HL-60/S4 (cell line): ENCODE measurements around the gene PHF19.

ENCODE experiments used
- in situ Hi-C: fragments of 300-500 bp; cut with MboI; formaldehyde crosslinking; loops from 2 replicates; pipeline ENCODE4 v1.14.3; 2022; ENCODE audit warnings: low sequenced_read_pairs

Gene PHF19

DNA sequence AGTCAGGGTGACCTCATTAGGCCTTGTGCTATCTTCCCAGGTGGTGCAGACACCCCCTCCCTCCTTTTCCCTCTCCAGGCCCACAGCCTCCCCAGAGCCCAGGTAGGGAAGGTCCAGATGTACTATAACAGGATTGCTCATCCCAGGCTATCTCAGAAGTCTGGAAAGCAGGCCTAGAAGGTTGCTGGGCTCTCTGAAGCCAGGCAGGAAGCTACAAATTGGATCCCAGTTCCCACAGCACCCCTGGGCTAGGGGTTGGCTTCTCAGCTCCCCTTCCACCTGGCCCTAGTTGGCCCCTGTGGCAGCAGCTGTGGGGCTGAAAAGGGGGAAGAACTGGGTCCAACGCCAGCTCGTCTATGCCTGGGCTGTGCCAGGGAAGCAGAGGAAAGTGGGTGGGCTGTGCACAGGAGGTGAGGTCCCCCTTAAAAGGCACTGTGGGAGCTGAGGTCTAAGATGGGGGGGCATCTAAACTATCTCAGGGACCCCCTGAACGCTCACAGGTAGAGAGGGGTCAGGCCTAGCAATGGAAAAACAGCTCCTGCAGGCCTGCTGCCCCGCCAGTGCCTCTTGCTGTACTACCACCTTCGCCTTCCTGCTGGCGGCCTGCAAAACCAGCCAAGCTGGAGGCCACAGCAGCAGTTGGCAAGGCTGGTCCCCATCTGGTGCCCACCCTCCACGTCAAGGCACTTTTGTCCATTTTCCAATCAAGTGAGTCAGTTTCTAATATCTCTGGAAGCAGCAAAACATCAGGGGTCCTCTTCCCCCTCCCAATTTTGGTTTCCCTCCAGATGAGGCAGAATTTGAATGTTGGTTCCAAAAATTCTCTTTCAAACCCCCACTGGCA, 20.9 kb downstream of the PHF19 start:
- in situ Hi-C loops = no loop called here

DNA sequence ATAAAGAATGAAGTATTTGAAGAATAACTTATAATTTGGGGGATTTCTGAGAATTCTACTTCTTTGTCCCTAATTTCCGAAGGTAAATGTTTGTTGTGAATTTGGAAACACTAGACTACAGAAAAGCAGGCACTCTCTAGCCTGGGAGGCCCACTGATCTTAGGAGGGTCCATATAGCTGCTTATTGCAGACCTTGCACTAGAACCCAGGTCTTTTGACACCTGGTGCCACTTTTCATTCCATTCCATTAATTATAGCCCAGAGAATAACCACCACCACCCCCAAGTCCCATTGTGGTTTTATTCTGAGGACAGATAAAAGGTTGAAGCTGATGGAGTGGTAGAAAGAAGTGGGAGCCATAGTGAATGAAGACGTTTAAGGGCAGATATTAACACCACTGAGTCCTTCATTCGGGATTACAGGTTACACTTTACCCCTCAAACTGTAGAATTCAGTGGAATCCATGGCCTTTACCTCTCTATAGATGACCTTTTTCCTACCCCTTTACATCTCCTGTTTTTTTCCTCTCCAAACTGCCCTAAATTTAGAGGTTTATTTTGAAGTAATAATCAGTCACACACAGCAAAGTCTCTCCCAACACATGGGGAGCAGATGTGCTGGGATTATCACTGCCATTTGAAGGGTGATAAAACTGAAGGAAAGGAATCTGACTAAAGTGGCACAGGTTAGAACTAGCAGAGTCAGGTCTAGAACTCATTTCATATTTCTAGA, 22.2 kb downstream of the PHF19 start:
- in situ Hi-C loops = no loop called here

DNA sequence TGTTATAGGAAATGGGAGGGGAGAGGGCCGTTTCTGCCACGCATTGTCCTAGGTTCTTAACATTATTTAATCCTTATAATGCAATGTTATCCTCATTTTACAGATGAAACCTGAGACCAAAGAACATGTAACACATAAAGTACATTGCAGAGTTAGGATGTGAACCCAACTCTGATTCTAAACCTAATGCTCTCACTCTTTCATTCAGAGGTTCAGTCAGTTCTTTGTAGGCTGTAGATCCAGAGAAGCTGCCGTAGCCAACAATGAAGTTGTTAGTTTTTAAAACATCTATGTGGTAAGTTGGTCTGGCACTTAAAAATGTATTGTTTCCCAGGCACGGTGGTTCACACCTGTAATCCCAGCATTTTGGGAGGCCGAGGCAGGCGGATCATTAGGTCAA, 23.8 kb downstream of the PHF19 start:
- in situ Hi-C loops = no loop called here

DNA sequence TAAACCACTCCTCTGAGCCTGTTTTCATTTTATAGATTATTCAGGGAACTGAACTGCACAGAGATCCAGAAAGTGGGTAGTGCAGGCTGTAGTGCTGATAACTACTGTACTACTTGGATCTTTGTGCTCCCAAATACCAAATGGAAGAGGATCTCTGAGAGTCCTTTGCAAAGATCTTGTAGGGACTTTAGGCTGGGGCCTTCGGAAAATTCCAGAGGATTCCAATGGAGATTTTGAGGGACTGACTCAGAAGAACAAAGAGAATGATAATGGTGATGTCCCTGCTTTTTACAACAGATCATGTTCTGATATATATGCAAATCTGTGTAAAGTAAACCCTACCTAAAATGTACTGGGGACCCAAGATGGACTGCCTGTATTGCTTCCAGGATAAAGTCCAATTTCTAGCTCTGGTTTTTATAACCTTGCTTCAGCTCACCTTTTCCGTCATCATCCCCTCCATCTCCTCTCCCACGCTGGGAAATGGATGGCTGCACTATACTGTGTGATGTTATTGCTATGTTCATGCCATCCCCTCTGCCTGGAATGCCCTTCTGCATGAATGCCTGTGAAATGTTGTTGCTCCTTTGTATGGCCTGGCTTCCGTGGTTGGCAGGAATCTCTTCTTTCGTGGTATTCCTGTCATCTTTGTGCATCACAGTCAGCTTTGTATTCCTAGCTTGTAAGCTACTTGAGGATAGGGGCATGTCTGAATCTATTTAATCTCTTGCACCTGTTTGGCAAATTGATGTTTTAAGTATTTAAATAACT, 24.6 kb downstream of the PHF19 start:
- in situ Hi-C loops = no loop called here

DNA sequence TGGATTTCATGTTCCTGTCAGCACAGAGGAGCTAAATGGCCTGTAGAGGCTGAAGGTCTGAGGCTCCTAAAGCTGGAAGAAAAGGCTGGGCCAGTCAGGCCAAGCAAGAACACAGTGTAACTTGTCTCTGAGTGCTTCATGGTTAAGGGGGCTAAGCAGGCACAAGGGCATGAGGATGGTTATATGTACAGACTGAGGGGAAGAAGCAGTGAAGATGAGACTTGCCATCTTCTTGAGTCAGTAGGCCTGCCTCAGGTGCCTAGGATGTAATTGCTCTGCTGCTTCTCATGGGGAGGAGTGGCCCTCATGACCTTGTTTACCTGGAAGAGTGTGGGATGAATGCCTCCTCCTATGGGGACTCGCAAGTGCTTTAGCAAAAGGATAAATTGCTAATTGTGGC, 25.5 kb downstream of the PHF19 start:
- in situ Hi-C loops = no loop called here

DNA sequence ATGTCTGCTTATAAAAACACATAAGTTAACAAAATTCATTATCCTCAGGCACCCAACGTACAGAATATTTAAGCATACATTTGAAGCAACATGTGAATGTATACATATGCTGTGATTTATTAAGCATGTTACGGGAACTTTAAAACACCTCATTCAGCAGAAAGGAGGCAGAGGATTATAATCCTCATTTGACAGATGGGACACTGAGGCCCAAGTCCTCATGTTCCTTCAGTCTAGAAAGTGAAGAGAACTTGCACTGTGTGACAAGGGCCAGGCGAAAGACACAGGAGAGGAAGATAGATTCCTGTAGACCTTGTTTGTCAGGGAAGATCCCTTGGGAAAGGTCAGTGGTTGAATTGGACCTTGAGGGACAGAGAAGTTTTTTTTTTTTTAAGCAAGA, 26.7 kb downstream of the PHF19 start:
- in situ Hi-C loops = no loop called here

DNA sequence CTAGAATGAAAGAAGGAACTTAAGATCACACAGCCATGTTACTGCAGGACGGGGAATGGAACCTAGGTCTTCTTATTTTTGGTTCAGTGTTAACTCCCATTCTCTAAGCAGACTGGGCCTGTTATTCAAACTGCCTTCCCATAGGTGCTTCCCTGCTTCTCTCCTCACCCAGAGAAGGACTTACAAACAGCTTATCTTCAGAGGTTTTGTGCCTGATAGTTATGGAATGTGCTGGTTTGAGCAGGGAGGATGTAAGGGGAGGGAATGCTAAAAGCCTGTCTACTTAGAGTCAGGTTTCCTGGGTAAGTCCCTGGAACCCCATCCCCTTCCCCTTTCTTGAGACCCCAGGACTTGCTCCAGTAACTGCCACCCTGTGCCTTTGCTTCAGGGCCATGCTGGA, 30.1 kb downstream of the PHF19 start:
- in situ Hi-C loops = no loop called here

DNA sequence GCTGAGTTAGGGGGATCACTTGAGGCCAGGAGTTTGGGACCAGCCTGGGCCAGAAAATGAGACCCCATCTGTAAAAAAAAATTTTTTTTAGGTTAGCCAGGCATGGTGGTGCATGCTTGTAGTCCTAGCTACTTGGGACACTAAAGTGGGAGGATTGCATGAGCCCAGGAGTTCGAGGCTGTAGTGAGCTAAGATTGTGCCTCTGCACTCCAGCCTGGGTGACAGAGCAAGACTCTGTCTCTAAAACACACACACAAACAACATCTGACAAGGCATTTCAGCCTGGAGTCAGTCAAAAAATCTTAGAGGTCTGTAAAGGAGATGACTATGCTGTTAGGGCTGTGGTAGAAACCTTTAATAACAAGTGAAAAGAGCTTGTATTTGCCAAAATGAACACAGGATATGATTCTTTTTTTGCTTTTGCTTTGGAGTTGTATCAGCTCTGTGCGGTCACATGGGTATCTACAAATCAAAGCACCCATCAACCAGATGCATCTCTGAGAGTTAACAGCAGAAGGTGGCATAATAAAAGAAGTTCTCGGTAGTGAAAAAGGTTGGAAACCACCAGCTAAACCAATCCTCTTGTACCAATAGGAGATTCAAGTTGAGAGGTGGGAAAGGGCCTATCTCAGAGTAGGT, 30.6 kb downstream of the PHF19 start:
- in situ Hi-C loops = no loop called here

DNA sequence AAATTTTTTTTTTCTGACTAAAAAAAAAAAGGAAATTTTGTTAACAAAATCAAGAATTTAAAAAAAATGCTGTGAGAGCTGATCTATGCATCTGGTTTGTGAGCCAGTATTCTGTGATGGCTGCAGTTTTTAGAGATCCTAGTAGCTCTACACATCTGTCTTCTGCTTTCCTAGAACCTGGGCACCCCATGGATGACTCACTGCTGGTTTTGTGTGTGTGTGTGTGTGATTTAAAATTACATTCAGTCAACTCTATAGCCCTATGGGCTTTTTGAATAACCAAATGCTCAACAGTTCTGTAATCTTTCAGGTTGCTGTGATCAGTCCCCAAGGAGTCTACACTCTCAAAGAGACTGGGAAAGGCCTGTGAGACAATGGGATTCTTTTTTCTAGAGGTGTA, 31.7 kb downstream of the PHF19 start:
- in situ Hi-C loops = no loop called here

DNA sequence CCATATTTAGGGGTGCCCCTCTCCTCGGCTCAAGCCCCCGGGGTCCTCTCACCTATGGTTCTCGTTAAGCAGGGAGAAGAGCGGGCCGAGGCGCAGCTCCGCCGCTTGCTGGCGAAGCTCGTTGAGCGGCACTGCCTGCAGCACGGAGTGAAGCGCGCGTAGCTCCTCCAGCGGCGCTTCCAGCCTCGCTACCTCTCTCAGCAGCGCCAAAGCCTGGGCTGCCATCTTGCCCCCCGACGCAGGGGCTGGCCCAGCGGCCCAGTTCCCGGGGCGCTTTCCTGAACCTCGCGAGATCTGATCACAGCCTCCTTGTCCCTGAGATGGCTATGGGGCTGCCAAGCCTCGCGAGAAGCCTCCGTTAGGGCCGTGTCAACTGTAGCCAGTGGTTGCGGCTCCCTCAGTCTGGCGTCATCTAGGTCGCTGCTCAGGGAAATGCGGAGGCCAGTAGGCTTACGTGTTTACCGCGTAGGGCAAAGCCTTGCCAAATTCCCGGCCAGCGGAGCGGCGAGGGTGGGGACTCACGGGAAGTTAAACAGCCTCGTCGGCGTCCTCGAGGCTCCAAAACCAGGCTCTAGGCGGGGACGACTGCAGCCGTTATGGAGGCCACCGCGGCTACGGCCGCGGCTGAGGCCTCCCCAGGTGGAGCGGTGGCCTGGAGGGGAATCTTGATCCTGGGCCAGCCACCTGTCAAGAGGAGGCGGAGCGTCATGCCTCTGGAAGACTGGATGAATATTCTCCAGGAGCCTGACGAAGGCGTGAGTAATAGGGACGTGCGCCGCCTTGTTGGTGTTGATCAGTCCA, 34.1 kb downstream of the PHF19 start, which contains the start of gene PSMD5:
TSS of gene PSMD5 (minus strand) at position 238 of the 801 bp plus-strand sequence. CDS start at position 225, 13 bp downstream.
- in situ Hi-C loops = no loop called here

DNA sequence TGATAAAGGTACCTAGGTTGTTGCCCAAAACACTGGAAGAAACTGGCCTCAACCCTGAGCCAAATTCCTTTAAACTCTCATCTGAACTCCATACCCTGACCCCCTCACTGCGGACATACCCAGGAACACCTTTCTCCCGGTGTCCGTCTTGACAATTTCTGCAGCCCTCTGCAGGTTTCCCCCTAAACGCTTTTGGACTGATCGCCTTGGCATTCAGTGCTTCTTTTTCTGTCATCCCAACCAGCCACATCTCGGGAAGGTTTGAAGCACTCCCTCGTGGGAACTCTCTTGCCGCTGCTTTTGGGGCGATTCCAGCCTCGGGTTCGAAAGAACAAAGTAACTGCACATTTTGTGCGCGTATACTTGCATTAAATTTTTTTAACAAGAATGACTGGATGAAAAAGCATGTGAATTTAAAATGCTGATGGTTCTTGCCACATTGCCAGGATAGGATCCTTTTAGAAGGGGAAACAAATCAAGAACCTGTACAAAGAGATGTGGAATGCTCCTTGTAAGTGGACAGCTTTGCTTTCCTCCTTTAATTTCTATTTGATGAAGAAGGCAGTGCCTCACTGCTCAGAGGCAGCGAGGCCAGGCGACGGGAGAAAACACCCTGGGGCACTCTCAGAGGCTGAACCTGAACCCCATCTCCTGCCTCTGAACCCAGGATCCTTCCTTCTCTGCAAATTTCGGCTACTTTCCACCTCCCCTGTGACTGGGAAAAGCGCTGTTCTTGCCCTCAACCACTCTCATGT, 34.9 kb downstream of the PHF19 start:
- in situ Hi-C loops = no loop called here

DNA sequence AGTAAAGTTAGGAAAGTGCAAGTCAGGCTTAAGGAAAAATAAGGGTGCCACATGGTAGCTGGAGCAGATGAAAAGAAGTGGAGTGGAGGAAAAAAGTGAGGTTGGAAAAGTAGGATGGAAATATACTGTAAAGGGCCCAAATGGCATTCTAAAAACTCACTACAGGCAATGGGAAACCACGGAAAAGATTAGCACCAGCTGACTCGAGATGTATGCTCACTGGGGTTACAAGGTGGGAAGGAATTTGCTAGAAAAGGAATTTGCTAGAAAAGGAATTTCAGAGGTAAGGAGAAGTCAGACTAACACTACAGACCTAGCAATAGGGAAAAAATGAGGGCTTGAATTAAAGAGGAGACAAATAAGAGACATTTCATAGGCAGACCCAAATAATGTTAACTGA, 37.8 kb downstream of the PHF19 start:
- in situ Hi-C loops = no loop called here

DNA sequence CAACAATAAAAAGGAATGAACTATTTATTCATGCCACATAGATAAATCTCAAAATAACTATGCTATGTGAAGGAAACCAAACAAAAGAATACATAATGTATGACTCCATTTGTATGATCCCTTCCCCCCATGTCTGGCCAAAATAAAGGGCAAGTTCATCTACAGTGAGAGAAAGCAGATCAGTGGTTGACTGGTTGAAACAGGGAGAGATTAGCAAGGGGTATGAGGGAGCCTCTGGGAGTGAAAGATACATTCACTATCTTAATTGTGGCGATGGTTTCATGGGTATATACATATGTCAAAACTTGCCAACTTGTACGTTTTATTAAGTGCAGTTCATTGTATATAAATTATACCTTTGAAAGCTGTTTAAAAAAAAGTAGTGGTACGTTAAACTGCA, 39.1 kb downstream of the PHF19 start:
- in situ Hi-C loops = no loop called here

DNA sequence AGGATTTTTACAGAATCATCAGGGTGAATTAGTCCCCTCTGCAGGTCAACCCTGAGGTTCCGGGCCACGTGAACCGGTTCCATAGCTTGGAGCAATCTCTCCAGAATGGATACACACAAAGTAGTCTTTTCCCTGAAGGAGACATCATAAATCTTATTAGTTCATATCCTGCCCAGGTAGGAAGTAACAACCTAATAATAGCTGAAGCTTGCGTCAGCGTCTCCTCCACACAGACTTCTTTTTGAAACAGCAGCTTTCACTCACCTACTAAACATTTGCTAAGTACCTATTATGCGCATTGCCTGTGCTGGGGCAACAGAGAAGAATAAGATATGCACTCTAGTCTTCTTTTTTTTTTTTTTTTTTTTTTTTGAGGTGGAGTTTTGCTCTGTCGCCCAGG, 43.7 kb downstream of the PHF19 start:
- in situ Hi-C loops = no loop called here

DNA sequence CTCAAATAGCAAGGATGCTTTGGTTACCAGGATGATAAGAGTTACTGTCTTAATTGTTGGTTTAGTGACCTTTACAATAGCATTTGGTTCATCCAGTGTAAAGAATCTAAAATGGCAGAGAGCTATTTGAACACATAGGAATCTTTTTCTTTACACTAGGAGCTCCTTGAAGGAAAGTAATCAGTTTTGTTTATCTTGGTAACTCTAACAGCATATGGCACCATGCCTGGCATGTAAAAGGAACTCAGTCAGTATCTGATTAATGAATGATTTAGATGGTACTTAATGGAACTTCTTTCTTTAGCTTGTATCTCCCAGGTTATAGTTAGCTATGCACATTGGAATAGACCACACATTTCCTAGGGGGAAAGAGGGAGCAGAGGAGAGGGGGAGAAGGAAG, 44.2 kb downstream of the PHF19 start:
- in situ Hi-C loops = no loop called here

DNA sequence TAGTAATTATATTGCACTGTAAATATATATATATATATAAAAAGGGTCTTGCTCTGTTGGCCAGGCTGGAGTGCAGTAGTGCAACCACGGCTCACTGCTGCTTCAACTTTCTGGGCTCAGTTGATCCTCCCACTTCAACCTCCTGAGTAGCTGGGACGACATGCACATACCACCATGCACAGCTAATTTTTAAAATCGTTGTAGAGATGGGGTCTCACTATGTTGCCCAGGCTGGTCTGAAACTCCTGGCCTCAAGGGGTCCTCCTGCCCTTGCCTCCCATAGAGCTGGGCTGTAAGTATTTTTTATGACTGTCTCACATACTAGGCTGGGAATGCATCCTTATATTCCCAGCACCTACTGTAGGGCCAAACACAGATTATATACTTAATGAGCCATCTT, 46.1 kb downstream of the PHF19 start:
- in situ Hi-C loops = no loop called here

DNA sequence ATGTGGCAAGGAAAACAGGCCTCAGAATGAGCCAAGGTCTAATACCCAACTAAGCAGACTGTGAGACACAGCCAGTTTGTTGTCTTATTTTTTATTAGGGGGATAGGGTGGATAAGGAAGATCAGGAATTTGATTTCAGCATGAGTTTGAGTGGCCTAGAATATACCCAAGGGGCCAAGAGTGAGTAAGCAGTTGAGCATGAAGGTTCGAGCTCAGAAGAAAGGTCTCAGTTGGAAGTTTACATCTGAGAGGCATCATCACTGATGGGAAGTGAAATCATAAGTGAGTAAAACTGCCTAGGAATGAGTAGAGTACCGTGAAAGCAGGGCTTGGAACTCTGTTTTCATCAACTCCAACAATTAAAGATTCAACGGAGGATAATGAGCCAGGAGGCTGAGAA, 46.8 kb downstream of the PHF19 start:
- in situ Hi-C loops = no loop called here

DNA sequence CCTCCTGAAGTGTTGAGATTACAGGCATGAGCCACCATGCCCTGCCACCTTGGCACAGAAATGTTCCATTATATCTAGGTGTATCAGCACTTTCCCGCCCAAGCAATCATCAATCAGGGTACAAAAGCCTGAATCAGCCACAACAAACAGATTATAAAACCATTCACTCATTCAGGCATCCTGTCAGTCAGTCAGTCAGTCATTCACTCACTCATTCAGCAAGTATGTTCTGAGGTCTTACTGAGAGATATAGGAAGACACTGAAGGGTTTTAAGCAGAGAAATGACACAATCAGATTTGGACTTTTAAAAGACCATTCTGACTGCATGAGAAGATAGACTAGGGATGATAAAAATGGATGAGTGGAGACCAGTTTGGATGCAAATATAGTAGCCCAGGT, 47.3 kb downstream of the PHF19 start:
- in situ Hi-C loops = no loop called here

DNA sequence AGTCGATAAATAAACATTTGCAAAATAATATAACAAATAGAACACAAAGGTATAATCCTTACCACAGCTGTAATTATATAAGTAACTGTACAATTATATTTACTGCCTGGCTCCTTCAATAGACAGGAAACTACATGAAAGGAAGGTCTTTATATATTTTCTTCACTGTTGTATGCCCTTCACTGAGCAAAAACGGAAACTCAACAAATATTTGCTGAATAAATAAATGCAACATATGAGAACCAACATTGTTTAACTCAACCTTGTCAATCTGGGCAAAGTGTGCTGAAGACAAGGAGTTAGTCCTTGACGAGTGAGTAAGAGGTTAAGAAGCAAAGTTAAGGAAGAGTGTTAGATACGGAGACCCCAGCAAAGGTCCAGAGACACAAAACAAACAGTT, 56.9 kb downstream of the PHF19 start:
- in situ Hi-C loops = no loop called here

DNA sequence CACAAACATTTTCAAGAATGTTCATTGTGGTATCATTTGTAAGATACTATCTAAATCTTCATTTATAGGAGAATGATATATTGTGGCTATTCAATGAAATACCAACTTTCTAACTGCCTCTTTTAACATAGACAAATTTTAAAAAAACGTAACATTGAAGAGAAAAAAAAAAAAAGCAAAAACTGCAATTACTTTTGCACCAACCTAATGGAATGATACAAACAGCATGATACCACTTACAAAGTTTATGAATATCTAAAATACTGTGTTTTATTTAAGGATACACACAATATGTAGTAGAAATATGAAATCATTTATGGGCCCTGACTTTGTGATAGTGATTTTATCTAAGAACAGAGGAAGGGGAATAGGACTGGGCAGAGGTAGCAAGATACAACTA, 58.4 kb downstream of the PHF19 start:
- in situ Hi-C loops = no loop called here
